ENCODE data around the gene KIF12. TPM values are rescaled to one million over a fixed set of nuclear protein-coding genes. Genes with fewer than 3 reads are reported as not detected.
A peak's percentile ranks its signal among the peaks of the same experiment; 100 is the strongest.

KIF12 gene
- total RNA-seq, 2 experiments from 2014 or later = not detected

DNA sequence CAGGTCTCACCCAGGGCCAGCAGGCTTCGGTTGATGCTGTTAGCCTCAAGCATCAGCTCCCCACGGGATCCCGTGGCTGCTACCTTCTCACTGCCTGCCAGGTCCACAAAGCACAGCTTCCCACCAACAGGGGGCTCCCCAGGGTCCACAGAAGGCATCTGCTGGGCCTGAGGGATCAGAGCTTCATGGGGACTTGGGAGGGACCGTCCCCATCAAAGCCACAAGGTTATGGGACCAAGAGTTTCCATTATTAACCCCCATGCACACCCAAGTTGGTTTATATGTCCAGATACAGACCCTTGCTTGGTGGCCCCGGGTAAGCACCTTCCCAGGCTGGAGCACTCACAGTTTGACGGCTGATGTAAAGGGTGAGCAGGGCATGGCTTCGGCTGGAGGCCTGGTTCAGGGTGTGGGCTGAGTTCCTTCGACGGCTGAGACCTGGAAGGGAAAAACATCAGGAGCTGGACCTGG lies 3.0 kb downstream of the KIF12 start:
- DNase-seq (peak in 1 of 14 experiments; percentile 14), ATAC-seq (ENCODE audit: poor library complexity) (no peak)
- Mint-ChIP-seq H3K9me3 (no peaks in the 10 kb centered on the region), H3K36me3 (ENCODE audit: low read depth) (no peaks in the 10 kb centered on the region), H3K4me3 (no peak overlapping the region), H3K27me3 (peaks cover 68% of the 10 kb centered on the region), H3K27ac (no peak overlapping the region), H3K4me1 (ENCODE audit: low read depth) (peaks cover 9% of the 10 kb centered on the region)
- Histone ChIP-seq H3K36me3 (ENCODE audit: insufficient read depth, low read length) (no peaks in the 10 kb centered on the region), H3K4me1 (ENCODE audit: insufficient read depth, low read length) (peaks cover 6% of the 10 kb centered on the region), H3K4me3 (ENCODE audit: low read length) (no peak overlapping the region), H3K27me3 (ENCODE audit: control insufficient read depth in 1 of 2, insufficient read depth in 2 of 2, low read length in 2 of 2) (peaks cover 26 to 30% of the 10 kb centered on the region in 2 experiments), H3K27ac (ENCODE audit: low read depth in 1 of 2, low read length in 2 of 2) (no peak overlapping the region), H3K9me3 (ENCODE audit: control insufficient read depth in 1 of 2, insufficient read depth in 1 of 2, low read length in 2 of 2) (peaks cover 0 to 9% of the 10 kb centered on the region in 2 experiments)
- TF ChIP-seq, protein P1, sequence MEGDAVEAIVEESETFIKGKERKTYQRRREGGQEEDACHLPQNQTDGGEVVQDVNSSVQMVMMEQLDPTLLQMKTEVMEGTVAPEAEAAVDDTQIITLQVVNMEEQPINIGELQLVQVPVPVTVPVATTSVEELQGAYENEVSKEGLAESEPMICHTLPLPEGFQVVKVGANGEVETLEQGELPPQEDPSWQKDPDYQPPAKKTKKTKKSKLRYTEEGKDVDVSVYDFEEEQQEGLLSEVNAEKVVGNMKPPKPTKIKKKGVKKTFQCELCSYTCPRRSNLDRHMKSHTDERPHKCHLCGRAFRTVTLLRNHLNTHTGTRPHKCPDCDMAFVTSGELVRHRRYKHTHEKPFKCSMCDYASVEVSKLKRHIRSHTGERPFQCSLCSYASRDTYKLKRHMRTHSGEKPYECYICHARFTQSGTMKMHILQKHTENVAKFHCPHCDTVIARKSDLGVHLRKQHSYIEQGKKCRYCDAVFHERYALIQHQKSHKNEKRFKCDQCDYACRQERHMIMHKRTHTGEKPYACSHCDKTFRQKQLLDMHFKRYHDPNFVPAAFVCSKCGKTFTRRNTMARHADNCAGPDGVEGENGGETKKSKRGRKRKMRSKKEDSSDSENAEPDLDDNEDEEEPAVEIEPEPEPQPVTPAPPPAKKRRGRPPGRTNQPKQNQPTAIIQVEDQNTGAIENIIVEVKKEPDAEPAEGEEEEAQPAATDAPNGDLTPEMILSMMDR (IDR thresholded peaks at IDR 0.05) = no peak
- intact Hi-C loops (cut with DNase I, micrococcal nuclease) = no loop called here
- ChIA-PET CTCF (interaction anchor here (1.4 kb wide), 1 partner anchor 13 kb away, joined by 3 read pairs; no protein-coding TSS in a partner anchor), POLR2A (no interaction called here)

DNA sequence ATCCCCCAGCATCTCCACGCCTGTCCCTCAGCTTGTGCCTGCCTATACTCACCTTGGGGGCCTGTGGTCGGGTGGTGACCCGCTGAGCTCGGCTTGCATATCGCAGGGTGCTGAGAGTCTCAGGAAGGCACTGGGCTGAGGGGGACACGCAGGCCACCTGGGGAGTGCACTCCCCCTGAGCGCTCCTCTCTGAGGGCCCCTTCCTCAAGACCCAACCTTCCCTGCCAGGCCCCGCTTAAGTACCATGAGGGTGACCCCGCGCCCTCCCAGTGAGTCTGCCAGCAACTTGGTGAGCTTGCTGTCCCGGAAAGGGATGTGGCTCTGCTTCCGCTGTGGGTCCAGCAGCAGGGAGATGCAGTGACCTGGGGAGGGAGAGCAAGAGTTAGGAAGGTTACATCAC lies 4.1 kb downstream of the KIF12 start:
- H3K27me3 ChIP-seq (ENCODE audit: control insufficient read depth in 1 of 2, insufficient read depth in 2 of 2, low read length in 2 of 2) = peaks cover 24 to 30% of the 10 kb centered on the region in 2 experiments
- H3K36me3 Mint-ChIP-seq (ENCODE audit: low read depth) = no peaks in the 10 kb centered on the region
- H3K27ac Mint-ChIP-seq = no peak overlapping the region
- CTCF ChIA-PET = interaction anchor here (1.4 kb wide), 1 partner anchor 13 kb away, joined by 4 read pairs; no protein-coding TSS in a partner anchor
- no peak overlapping the region for H3K4me3 Mint-ChIP-seq
- H3K27me3 Mint-ChIP-seq = peaks cover 66% of the 10 kb centered on the region
- H3K27ac ChIP-seq (ENCODE audit: low read depth in 1 of 2, low read length in 2 of 2) = no peak overlapping the region
- H3K9me3 ChIP-seq (ENCODE audit: control insufficient read depth in 1 of 2, insufficient read depth in 1 of 2, low read length in 2 of 2) = peaks cover 0 to 9% of the 10 kb centered on the region in 2 experiments
- no peaks in the 10 kb centered on the region for H3K36me3 ChIP-seq (ENCODE audit: insufficient read depth, low read length)
- no peak overlapping the region for H3K4me3 ChIP-seq (ENCODE audit: low read length)
- DNase-seq (peak in 1 of 14 experiments; percentile 17), ATAC-seq (ENCODE audit: poor library complexity) (no peak)
- TF ChIP-seq, protein P1 (IDR thresholded peaks at IDR 0.05) = no peak
- H3K4me1 Mint-ChIP-seq (ENCODE audit: low read depth) = peaks cover 9% of the 10 kb centered on the region
- H3K9me3 Mint-ChIP-seq = no peaks in the 10 kb centered on the region
- intact Hi-C loops (cut with DNase I, micrococcal nuclease) = no loop called here
- POLR2A ChIA-PET = no interaction called here
- peaks cover 6% of the 10 kb centered on the region for H3K4me1 ChIP-seq (ENCODE audit: insufficient read depth, low read length)

DNA sequence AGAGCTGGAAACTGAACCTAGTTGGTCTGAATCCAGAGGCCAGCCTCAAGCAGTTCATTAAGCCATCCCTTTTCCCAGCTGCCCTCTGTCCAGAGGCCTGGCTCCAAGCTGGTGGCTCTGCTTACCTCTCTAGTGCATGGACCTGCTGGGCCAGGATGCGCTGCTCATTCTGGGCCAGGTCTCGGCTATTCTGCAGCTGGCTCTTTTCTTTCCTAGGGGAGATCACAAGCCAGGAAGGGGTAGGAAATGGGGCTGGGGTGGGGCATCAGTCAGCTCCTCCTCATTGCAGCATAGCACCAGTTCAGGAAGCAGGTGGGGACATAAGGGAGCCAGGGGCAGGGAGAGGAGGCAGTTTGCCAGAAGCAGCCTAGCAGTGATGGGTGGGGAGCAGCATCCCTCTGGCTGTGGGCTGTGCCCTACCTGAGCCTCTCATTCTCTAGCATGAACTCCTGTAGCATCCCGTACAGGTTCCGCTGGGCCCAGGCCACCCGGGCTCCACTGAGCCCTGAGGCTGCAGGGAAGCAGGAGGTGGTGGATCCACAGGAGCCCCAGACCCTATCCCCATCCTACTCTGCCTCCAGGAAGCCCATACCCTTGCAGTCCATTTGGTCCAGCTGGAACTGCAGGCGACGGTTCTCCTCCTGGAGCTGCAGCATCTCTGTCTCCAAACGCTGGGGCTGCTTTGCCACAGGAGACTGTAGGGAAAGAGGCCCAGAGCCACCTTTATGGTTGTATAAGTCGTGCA lies 5.2 kb downstream of the KIF12 start:
- DNase-seq = peak in 1 of 14 experiments; percentile 12
- no peak for ATAC-seq (ENCODE audit: poor library complexity)
- Histone ChIP-seq H3K4me1 (ENCODE audit: insufficient read depth, low read length) (peaks cover 6% of the 10 kb centered on the region), H3K4me3 (ENCODE audit: low read length) (no peak overlapping the region), H3K27me3 (ENCODE audit: control insufficient read depth in 1 of 2, insufficient read depth in 2 of 2, low read length in 2 of 2) (peaks cover 16 to 26% of the 10 kb centered on the region in 2 experiments), H3K36me3 (ENCODE audit: insufficient read depth, low read length) (no peaks in the 10 kb centered on the region), H3K9me3 (ENCODE audit: control insufficient read depth in 1 of 2, insufficient read depth in 1 of 2, low read length in 2 of 2) (peaks cover 0 to 7% of the 10 kb centered on the region in 2 experiments), H3K27ac (ENCODE audit: low read depth in 1 of 2, low read length in 2 of 2) (no peak overlapping the region)
- CTCF ChIA-PET = interaction anchor here (1.4 kb wide), 1 partner anchor 12 kb away, joined by 4 read pairs; no protein-coding TSS in a partner anchor
- TF ChIP-seq, protein P1 (IDR thresholded peaks at IDR 0.05) = no peak
- no peaks in the 10 kb centered on the region for H3K36me3 Mint-ChIP-seq (ENCODE audit: low read depth)
- intact Hi-C loops (cut with DNase I, micrococcal nuclease) = no loop called here
- H3K4me1 Mint-ChIP-seq (ENCODE audit: low read depth) = peaks cover 9% of the 10 kb centered on the region
- peaks cover 65% of the 10 kb centered on the region for H3K27me3 Mint-ChIP-seq
- H3K27ac Mint-ChIP-seq = no peak overlapping the region
- POLR2A ChIA-PET = no interaction called here
- no peak overlapping the region for H3K4me3 Mint-ChIP-seq
- H3K9me3 Mint-ChIP-seq = no peaks in the 10 kb centered on the region
